ENCODE results near the gene ARSB.

ARSB gene

DNA sequence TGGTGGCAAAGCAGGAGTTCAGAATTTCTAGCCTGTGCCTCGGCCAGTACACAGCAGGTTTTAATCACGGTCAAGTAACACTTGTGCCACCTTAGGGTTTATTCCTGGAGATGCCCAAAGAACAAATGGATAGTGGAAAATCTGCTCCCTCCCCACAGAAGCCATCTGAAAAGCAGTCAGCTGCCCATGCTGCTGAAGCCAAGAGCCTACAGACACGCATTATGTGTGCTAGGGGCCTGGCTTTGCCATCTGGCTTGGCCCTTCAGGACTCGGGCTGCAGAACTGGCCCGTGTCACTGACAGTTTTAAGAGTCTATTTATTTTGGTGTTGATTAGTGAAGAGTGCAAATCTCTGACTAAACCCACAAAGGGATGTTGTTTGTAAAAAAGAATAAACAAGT, 11.1 kb downstream of the ARSB start:
- H3K4me3 ChIP-seq (ENCODE audit: low read depth, low read length, poor library complexity, severe bottlenecking): no peak overlapping the region
- H3K4me2 ChIP-seq (ENCODE audit: low read length): no peak overlapping the region
- TF ChIP-seq, protein P1, sequence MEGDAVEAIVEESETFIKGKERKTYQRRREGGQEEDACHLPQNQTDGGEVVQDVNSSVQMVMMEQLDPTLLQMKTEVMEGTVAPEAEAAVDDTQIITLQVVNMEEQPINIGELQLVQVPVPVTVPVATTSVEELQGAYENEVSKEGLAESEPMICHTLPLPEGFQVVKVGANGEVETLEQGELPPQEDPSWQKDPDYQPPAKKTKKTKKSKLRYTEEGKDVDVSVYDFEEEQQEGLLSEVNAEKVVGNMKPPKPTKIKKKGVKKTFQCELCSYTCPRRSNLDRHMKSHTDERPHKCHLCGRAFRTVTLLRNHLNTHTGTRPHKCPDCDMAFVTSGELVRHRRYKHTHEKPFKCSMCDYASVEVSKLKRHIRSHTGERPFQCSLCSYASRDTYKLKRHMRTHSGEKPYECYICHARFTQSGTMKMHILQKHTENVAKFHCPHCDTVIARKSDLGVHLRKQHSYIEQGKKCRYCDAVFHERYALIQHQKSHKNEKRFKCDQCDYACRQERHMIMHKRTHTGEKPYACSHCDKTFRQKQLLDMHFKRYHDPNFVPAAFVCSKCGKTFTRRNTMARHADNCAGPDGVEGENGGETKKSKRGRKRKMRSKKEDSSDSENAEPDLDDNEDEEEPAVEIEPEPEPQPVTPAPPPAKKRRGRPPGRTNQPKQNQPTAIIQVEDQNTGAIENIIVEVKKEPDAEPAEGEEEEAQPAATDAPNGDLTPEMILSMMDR (IDR thresholded peaks at IDR 0.05; ENCODE audit: low read length): no peak
- no peak for TF ChIP-seq EZH2 (IDR thresholded peaks at IDR 0.05; ENCODE audit: borderline replicate concordance, low read length)
- no peaks in the 10 kb centered on the region for H3K27me3 ChIP-seq (ENCODE audit: insufficient read depth, low read length)
- no peak overlapping the region for H3K9ac ChIP-seq (ENCODE audit: low read length)
- H3F3A ChIP-seq (ENCODE audit: insufficient read depth, low read length): no peaks in the 10 kb centered on the region
- no peak overlapping the region for H3K27ac ChIP-seq (ENCODE audit: low read depth, low read length, poor library complexity, severe bottlenecking)
- no peaks in the 10 kb centered on the region for H3K9me2 ChIP-seq (ENCODE audit: low read depth, low read length)
- H4K20me1 ChIP-seq (ENCODE audit: insufficient read depth, low read length): no peaks in the 10 kb centered on the region
- H2AFZ ChIP-seq (ENCODE audit: low read length): no peak overlapping the region
- no peaks in the 10 kb centered on the region for H3K9me3 ChIP-seq (ENCODE audit: low read length)
- no peaks in the 10 kb centered on the region for H3K36me3 ChIP-seq (ENCODE audit: insufficient read depth, low read length)
- no peaks in the 10 kb centered on the region for H3K79me2 ChIP-seq (ENCODE audit: insufficient read depth, low read length)
- H3K4me1 ChIP-seq (ENCODE audit: insufficient read depth, low read length, severe bottlenecking): peaks cover 5% of the 10 kb centered on the region

DNA sequence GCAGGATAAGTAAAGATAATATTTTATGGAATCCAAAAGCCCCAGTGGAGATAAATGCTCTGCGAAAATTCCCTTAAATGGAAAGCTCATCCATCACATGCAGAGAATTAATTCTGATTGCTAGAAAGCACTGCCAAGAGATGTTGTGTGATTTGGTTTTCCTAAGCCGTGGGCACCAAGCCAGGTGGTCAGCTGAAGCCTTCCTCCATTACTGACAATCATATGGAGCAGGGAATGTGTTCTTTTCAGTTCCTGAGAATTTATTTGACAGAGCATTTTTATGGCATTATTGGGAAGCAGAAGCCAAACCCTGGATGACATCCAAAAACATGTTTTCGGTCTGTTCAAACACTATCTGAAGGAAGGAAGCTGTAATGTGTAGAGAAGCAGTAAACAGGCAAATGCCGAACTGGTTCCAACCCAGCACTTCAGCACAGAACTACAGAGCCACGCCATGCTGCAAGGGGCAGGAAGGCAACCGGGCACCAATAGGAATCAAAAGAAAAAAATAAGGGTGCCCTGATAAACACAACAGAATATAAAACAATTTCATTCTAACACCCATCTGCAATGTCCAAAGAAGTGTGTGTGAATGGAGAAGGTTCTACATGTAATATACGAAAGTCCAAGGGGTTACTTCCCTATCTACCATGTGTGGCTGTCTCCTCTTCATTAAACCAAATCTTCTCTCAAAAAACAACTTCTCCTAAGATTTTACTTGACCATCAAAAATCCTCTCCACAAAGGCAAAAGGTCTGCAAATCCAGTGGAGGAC, 12.3 kb downstream of the ARSB start:
- Histone ChIP-seq H3K36me3 (ENCODE audit: insufficient read depth, low read length) (no peaks in the 10 kb centered on the region), H3K4me3 (ENCODE audit: low read depth, low read length, poor library complexity, severe bottlenecking) (no peak overlapping the region), H3K9me3 (ENCODE audit: low read length) (no peaks in the 10 kb centered on the region), H3K9ac (ENCODE audit: low read length) (no peak overlapping the region), H3K9me2 (ENCODE audit: low read depth, low read length) (no peaks in the 10 kb centered on the region), H3K27ac (ENCODE audit: low read depth, low read length, poor library complexity, severe bottlenecking) (no peak overlapping the region), H3F3A (ENCODE audit: insufficient read depth, low read length) (no peaks in the 10 kb centered on the region), H3K4me2 (ENCODE audit: low read length) (no peak overlapping the region), H2AFZ (ENCODE audit: low read length) (no peak overlapping the region), H4K20me1 (ENCODE audit: insufficient read depth, low read length) (no peaks in the 10 kb centered on the region), H3K79me2 (ENCODE audit: insufficient read depth, low read length) (no peaks in the 10 kb centered on the region), H3K27me3 (ENCODE audit: insufficient read depth, low read length) (no peaks in the 10 kb centered on the region), H3K4me1 (ENCODE audit: insufficient read depth, low read length, severe bottlenecking) (peaks cover 5% of the 10 kb centered on the region)
- TF ChIP-seq, protein P1 (IDR thresholded peaks at IDR 0.05; ENCODE audit: low read length): no peak
- TF ChIP-seq EZH2 (IDR thresholded peaks at IDR 0.05; ENCODE audit: borderline replicate concordance, low read length): no peak

- TF ChIP-seq, protein P1 (IDR thresholded peaks at IDR 0.05; ENCODE audit: low read length): no peak
- TF ChIP-seq EZH2 (IDR thresholded peaks at IDR 0.05; ENCODE audit: borderline replicate concordance, low read length): no peak
Observed at GRCh38 chr5:78971998-78972397, 13.1 kb downstream of the ARSB start.

More at GRCh38 chr5:78971998-78972397, 13.1 kb downstream of the ARSB start:
- Histone ChIP-seq H3K79me2 (ENCODE audit: insufficient read depth, low read length) (no peaks in the 10 kb centered on the region), H3K27me3 (ENCODE audit: insufficient read depth, low read length) (no peaks in the 10 kb centered on the region), H4K20me1 (ENCODE audit: insufficient read depth, low read length) (no peaks in the 10 kb centered on the region), H3K36me3 (ENCODE audit: insufficient read depth, low read length) (no peaks in the 10 kb centered on the region), H3K4me2 (ENCODE audit: low read length) (no peak overlapping the region), H3K9ac (ENCODE audit: low read length) (no peak overlapping the region), H3K27ac (ENCODE audit: low read depth, low read length, poor library complexity, severe bottlenecking) (no peak overlapping the region), H3K9me3 (ENCODE audit: low read length) (no peaks in the 10 kb centered on the region), H3K4me3 (ENCODE audit: low read depth, low read length, poor library complexity, severe bottlenecking) (no peak overlapping the region), H3K4me1 (ENCODE audit: insufficient read depth, low read length, severe bottlenecking) (no peaks in the 10 kb centered on the region), H2AFZ (ENCODE audit: low read length) (no peak overlapping the region), H3F3A (ENCODE audit: insufficient read depth, low read length) (no peaks in the 10 kb centered on the region), H3K9me2 (ENCODE audit: low read depth, low read length) (no peaks in the 10 kb centered on the region)

Data from OCI-LY1 (cell line).